Stimulated activated CD8-positive, alpha-beta memory T cell treated with anti-CD3 and anti-CD28 coated beads, Interleukin-4, amount 100 ng/mL, for 48 hours (primary cell): ENCODE data around the gene ZNF792.
"Not testable (repeated sequence)": the region's sequence is repeated elsewhere in the genome, so short reads cannot be mapped to it uniquely, and the experiment has no call there.

Experiments
- DNase-seq: peaks from one replicate; pipeline ENCODE4 v3.0.0-alpha.2; 2020

The ZNF792 gene

DNA sequence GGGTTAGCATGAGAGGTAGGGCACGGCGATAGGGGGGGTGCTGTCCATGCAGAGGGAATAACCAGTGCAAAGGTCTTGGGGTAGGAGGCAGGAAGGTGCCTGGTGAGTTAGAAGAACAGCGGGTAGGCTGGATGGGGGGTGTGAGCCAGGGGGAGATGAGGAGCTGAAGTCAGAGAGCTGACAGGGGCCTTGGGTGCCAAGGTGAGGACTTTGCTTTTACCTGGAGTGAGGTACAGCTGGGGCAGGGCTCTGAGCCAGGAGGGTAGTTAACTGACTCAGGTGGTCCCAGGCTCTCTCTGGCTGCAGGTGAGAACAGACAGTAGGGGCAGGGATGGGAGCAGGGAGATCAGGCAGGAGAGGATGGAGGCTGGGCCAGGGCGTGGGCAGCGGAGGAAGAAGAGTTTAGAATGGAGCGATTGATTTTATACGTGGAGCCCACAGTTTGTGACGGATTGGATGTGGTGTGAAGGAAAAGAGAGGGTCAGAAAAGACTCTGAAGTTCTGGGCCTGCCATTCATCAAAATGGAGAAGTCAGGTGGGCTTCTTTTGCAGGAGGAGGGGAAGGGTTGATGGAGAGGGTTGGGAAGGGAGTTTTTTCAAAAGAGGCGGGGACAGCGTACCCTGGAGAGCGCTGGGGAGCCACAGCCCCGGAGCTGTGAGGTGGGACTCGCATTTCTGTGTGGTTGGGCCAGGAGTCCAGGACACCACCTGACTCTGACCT lies 34.9 kb upstream of the ZNF792 start:
- DNase-seq = no peak

DNA sequence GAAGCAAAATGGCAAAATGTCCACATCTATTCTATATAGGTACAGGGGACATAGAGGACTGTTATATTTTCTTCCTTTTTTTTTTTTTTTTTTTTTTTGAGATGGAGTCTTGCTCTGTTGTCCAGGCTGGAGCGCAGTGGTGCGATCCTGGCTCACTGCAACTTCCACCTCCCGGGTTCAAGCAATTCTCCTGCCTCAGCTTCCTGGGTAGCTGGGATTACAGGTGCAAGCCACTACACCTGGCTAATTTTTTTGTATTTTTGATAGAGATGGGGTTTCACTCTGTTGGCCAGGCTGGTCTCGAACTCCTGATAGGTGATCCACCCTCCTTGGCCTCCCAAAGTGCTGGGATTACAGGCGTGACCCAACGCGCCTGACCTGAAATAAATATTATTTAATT lies 34.2 kb upstream of the ZNF792 start:
- DNase-seq = not testable (repeated sequence)

DNA sequence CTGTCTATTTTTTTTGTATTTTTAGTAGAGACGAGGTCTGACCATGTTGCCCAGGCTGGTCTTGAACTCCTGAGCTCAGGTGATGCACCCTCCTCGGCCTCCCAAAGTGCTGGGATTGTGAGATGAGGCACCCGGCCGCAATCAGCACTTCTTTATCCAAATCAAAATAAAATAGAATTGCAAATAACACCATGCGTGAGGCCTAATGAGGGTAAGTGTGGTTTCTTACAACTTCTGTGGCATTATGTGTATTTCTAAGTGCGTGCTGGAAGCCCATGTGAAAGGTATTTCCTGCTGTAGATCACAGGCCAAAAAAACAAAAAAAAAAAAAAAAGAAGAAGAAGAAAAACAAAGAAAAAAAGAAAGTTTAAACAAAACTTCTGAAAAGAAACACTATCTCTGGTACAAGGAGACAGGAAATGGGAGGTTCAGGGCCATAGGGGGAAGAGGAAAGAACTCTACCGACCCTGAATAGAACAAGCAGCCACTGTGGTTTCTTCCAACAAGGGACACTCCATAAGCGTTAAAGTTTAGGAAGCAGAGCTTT lies 33.1 kb upstream of the ZNF792 start:
- no peak for DNase-seq

DNA sequence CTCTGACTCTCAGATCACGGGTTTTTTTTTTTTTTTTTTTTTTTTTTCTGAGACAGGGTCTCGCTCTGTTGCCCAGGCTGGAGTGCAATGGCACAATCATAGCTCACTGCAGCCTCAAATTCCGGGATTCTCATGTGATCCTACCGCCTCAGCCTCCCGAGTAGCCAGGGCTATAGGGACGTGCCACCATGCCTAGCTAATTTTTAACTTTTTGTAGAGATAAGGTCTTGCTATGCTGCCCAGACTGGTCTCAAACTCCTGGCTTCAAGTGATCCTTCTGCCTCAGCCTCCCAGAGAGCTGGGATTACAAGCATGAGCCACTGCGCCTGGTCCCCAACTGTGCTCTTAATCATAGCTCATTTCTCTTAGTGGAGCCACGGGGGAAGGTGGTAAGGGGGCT lies 31.5 kb upstream of the ZNF792 start:
- no peak for DNase-seq

DNA sequence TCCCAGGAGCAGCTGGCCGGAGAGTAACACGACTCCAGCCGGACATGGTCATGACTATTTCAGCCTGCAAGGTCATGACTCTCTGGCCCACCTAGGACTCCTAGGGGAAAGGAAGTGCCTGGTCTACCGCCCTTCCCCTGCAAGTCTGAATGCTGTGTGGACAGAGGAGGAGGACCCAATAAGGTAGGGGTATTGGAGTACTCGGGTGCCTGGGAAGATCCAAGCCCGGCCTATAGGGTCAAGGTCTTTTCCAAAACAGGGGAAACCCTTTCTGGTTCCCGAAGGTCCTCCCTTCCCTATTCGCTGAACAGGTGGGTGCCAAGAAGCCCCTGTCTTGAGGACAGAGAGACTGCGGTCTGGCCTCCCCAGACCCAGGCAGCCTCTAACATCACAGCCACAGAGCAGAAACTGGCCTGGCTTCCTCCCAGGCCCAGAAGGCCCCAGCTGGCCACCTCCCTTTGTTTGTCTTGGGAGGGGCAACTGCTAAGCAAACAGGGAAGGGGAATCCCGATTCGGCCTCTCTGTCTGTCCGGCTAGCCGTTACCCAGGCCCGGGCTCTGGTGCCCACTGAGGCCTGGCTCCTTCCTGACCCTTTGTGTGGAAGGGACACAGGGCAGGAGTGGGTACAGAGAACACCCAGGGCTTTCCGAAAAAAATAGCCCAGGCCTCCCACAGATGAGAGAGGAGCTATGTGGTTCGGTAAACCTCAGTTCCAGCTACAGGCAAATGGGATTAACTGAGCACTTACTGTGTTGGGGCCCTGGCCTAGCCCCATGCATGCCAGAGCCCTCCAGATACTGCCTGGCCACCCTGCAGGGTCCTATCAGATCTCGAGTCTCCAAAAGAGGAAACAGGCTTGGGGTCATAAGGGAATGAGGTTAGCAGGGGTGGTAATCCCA lies 30.9 kb upstream of the ZNF792 start:
- no peak for DNase-seq

DNA sequence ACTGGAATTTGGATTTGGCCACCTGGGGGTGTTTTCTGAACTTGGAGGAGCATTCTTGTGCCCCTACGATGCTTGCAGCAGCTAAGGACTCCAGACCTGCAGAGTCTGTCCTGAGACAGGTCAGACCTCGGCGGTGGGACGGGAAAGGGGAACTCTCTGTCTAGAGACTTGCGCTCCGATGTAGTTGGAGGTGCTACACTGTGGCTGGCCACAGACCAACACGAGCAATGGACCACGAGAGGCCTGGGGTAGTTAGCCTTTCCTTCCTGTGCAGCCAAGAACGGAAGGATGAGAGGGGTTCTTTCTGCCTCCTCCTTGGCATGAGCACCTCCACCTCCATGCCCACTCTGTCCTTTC lies 30.2 kb upstream of the ZNF792 start:
- no peak for DNase-seq

DNA sequence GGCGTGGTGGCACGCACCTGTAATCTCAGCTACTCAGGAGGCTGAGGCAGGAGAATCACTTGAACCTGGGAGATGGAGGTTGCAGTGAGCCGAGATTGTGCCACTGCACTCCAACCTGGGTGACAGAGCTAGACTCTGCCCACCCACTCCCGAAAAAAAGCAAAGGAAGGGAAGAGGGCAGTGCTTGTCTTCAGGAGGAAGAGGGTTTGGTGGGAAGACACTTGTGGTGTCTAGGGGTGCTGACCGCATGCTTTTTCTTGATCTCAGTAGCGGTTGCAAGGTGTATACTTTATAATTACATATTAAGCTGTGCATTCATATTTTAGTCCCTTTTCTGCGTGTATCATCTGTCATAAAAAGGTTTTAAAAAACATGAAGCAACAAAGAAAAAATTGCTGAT lies 28.6 kb upstream of the ZNF792 start:
- DNase-seq = not testable (repeated sequence)

DNA sequence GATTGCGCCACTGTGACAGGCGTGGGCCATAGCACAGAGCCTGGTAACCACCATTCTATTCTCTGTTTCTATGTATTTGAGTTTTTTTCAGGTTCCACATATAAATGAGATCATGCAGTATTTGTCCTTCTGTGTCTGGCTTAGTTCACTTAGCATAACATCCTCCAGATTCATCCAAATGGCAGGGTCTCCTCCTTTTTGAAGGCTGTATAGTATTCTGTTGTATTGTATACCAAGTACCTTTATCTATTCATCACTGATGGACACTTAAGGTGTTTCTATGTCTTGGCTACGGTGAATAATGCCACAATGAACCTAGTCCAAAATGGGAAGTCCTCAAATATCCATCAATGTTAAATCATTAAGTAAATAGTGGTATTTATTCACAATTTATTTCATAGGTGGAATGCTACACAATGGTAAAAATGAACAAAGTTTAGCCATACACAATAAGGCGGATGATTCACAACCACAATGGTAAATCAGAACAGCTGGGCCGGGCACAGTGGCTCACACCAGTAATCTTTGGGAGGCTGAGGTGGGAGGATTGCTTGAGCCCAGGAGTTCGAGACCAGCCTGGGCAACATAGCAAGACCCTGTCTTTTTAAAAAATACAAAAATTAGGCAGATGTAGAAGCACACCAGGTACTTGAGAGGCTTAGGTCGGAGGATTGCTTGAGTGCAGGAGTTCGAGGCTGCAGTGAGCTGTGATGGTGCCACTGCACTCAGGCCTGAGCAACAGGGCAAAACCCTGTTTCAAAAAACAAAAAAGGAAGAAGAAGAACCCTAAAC lies 27.7 kb upstream of the ZNF792 start:
- no peak for DNase-seq

DNA sequence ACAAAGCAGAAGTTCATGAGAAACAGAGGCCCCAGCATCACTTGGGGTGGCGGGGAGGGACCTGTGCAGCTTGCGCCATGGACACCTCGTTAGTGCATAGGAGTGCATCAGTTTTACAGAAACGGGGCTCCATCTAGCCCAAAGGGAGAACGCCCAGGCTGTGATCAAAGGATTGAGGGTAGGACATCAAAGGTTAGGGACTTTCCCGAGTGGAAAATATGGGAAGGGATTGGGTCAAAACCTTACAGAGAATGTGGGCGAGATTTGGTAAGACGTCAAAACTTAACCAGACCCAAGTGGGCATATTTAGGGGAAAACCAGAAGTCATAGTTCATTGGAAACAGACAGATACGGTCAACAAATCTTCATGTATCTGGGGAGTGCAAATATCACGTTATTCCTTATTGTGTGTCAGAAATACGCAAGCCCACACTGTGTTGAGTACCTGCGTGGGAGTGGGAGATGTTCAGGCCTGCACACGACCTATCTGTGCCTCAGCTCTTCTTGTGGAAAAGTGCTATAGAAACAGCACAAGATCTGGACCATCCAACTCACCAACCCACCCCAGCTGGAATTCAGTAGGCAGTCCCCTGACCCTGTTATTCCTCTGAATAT lies 26.7 kb upstream of the ZNF792 start:
- DNase-seq = peak; percentile 78

DNA sequence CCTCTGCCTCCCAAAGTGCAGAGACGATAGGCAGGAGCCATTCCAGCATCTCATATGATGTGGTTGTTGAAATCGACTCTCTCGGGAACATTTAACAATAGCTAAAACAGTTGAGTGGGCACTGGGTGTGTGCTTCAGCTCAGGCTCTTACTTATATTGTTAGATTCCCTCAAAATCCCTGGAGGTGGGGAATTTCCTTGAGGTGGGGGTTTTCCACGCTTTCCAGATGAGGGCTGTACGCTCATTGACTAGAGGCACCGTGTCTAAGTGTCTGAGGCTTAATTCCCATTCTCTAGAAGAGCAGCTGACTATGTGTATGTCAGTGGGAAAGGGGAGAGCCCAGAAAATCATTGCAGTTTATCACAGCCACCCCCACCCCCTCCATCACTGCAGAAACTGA lies 25.3 kb upstream of the ZNF792 start:
- no peak for DNase-seq

DNA sequence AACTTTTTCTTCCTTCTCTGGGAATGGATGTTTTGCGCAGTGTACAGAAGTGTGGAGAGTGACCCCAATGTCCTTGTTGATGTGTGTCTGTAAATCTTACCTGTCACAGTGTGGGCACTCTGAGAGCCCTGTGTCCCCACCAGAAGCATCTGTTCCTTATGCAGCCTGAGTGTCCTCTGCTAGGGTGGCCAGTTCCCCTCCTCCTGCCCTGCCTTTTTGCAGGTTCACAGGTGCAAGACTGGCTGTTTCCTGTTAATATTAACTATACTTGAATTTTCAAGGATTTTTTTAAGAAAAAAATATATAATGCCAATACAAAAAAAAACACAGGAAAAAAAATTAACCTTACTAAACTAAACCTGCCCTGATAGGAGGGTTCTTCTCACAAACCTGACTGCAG lies 24.1 kb upstream of the ZNF792 start:
- no peak for DNase-seq

DNA sequence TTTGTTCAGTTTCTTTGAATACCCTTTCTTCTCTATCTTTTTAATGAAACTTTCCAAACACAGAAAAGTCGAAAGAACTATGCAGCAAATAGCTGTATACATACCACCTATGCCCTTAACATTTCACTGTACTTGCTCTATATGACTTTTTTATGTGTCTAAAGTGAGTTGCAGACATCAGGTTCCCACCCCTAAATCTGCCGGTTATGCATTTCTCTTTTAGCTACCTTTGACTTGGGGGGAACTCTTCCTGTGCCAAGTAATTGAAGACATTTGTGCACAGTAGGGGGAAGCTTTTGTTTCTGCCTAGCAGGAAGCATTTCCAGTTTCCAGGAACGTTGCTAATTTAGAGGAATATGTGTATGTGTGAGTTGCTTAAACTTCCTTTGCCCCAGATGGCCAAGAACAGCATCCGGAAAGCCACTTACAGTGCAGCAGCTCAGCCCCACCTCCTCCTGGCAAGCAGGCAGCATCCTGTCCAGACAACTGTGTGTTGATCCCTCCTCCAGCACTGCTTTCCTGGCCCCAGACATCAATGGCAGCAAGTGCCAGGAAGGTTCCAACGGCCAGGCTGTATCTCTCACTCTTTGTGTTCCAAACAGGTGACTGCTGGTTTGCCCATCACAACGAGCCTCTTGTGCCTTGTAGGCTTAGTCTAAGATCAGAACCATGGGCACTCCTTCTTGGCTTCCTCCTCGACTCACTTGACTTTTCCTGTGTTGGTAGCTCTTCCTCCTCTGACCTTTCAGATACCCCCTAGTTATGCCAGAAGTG lies 21.4 kb upstream of the ZNF792 start:
- peak; percentile 48 for DNase-seq

DNA sequence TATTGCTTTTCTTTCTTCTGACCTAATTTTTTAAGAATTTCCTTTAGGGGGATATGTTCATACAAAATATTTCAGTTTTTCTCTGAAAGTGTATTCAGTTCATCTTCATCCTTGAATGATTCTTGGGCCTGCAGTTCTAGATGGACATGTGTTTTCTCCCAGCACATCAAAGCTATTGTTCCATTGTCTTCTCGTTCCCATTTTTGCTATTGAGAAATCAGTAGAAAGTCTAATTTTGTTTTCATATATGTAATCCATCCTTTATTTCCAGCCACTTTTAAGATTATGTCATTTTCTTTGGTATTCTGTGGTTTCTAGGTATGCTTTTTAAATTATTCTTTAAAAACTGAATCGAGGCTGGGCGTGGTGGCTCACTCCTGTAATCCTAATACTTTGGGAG lies 20.3 kb upstream of the ZNF792 start:
- DNase-seq = no peak

DNA sequence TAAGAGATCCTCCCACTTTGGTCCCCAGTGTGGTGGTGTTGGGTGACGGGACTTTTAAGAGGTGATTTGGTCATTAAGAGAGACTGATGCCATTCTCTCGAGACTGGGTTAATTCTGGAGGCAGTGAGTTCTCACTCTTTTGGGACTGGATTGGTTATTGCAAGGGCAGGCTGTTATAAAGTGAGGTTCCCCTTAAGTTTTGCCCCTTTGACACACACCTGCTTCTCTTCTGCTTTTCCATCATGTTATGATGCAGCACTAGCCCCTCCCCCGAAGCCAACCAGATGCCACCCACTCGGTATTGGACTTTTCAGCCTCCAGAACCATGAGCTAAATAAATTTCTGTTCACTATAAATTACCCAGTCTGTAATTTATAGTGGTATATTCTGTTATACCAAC lies 19.8 kb upstream of the ZNF792 start:
- DNase-seq = no peak

DNA sequence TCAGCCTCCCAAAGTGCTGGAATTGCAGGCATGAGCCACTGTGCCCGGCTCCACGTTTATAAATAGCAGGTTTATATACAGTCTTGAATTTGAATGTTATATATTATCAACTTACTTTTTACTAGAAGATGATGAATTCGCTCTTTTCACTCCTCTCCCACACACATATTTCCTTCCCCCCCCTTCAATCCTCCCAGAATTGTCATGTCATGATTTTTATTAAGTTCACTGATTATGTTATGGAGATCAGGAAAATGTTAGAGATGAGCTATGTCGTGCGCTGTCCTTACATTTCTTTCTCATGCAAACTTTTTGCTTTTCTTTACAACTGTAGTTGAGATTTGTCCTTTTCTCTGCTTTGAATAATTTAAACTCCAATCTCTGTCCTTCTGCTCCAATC lies 18.2 kb upstream of the ZNF792 start:
- no peak for DNase-seq

DNA sequence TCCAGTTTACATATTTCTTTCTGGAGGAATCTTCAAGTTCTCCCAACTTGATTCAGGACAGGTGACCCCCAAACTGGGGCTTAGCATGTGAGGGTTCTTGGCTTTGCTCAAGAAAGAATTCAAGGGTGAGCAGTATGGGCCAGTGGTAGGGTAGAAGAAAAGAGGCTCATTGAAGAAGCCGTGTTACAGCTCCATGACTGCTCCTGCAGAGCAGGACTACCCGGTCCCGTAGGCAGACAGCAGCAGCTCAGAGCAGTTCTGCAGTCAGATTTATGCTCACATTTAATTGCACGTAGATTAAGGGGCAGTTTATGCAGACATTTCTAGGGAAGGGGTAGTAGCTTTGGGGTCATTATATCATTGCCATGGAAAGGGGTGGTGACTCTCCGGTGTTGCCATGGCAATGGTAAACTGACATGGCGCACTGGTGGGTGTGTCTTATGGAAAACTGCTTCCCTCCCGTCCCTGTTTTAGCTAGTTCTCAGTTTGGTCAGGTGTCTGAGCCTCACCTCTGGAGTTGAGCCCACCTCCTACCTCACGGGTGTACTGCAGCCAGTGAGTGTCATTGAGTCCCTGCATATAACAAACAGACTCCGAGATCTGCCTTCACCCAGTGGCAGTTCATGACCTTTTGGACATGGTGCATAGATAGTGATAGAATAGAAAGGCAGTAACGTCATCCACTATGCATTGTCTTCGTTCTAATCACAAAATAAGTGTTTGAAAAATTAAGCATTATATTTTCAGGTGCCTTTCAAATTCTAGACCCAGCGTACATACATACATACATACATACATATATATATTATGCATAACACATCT lies 16.0 kb upstream of the ZNF792 start:
- no peak for DNase-seq

DNA sequence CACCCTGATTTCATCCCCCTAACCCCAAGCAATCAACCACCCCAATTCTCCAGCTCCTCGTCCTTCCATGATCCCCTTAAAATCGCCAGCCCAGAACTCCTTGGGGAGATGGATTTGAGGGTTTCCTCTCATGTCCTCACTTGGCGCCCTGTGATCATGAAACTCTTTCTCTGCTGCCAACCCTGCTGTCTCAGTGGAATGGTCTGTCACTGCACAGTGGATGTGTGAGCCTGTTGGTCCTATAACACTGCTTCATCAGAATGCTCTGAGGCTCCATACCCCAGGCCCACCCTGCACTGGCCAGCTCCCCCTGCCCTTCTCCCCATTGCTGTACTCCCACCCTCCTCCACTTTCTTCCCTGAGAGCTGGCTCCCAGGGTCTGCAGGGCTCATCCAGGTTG lies 12.6 kb upstream of the ZNF792 start:
- no peak for DNase-seq

DNA sequence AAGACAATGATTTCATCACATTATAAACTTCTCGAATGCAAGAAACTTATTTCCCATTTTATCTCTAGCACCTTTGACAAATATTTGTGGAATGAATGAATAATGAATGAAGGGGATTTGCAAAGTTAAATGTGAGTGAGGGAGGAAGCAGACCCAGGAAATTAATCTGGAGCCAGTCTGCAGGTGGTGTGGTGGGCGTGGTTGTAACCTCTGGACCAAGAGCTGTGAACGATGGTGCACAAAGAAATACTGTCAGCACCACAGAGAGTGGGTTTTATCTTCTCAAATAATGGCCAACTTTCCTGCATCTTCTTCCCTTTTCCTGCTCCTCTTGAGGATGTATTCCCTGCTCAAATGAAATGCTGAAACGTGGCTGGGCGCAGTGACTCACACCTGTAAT lies 11.0 kb upstream of the ZNF792 start:
- no peak for DNase-seq

DNA sequence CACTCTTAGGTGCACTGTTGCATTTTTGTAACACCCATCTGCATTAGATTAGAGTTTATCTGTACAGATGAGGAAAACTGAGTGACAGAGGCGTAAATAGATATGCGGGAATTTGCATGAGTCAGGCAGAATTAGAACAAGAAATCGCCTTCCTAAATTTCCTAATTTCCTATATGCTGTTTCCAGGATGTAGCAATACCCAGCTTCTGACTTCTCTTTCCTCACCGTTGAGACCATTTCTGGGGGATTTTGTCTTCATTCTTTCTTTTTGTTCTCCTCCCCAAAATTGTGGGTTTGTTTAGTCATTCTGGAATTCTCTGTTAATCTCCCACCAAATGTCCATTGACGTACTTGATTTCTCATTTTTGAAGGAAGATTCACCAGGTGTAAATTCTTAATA lies 10.6 kb upstream of the ZNF792 start:
- DNase-seq = no peak

DNA sequence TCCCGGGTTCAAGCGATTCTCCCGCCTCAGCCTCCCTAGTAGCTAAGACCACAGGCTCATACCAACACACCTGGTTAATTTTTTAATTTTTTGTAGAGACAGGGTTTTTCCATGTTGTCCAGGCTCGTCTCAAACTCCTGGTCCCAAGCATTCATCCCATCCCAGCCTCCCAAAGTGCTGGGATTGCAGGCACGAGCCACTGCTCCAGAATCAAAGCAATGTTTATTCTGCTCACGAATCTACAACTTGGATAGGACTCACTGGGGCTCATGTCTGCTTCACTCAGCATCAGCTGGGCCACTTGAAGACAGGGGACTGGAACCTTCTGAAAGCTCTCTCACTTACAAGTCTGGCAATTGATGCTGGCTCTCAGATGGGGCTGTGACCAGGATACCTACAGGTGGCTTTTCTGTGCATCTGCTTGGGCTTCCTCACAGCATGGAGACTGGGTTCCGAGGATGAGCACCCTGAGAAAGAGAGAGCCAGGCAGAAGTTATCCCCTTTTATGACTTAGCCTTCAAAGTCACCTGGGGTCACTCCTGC lies 8.2 kb upstream of the ZNF792 start:
- no peak for DNase-seq
